ENCODE measurements around the gene HOMER3. TPM values are rescaled to one million over a fixed set of nuclear protein-coding genes. Genes with fewer than 3 reads are reported as not detected.

The HOMER3 gene
- total RNA-seq, 2 experiments from 2014 or later = 0.67 to 1.1 TPM

- Mint-ChIP-seq H3K36me3 (no peaks in the 10 kb centered on the region), H3K9me3 (no peaks in the 10 kb centered on the region), H3K27me3 (no peaks in the 10 kb centered on the region), H3K4me3 (no peak overlapping the region), H3K27ac (no peak overlapping the region), H3K4me1 (no peaks in the 10 kb centered on the region)
- POLR2A ChIA-PET = no interaction called here
- no peak for DNase-seq
- no peak for ATAC-seq (ENCODE audit: low read depth)
Measured at GRCh38 chr19:18886972-18887371, 54.0 kb downstream of the HOMER3 start.

GRCh38 chr19:18883526-18884304 lies 57.3 kb downstream of the HOMER3 start:
- POLR2A ChIA-PET = no interaction called here
- ATAC-seq (ENCODE audit: low read depth) = no peak
- H3K36me3 Mint-ChIP-seq = no peaks in the 10 kb centered on the region
- H3K4me3 Mint-ChIP-seq = no peak overlapping the region
- no peak overlapping the region for H3K27ac Mint-ChIP-seq
- H3K4me1 Mint-ChIP-seq = peaks cover 2% of the 10 kb centered on the region
- DNase-seq = no peak
- no peaks in the 10 kb centered on the region for H3K27me3 Mint-ChIP-seq
- no peaks in the 10 kb centered on the region for H3K9me3 Mint-ChIP-seq

DNA sequence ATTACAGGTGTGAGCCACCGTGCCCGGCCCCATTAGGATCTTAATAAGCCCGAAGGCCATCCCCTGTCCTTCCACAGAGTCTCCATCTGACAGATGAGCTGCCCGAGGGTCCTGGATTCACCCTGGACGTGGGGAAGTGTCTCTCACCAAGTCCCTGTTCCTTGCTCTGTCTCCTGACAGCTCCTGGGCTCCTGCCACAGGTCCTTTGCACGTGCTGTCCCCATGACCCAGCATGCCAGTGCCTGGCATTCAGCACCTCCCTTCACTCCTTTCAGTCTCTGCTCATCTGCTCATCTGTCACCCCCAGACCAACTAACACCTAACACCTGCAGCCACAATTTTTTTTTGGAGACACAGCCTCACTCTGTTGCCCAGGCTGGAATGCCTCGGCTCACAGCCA lies 59.5 kb downstream of the HOMER3 start:
- no peak overlapping the region for H3K27ac Mint-ChIP-seq
- H3K4me3 Mint-ChIP-seq = no peak overlapping the region
- peaks cover 2% of the 10 kb centered on the region for H3K4me1 Mint-ChIP-seq
- H3K27me3 Mint-ChIP-seq = no peaks in the 10 kb centered on the region
- H3K36me3 Mint-ChIP-seq = no peaks in the 10 kb centered on the region
- no peak for DNase-seq
- ATAC-seq (ENCODE audit: low read depth) = no peak
- H3K9me3 Mint-ChIP-seq = no peaks in the 10 kb centered on the region
- POLR2A ChIA-PET = no interaction called here

GRCh38 chr19:18879579-18880373 lies 61.2 kb downstream of the HOMER3 start:
- ATAC-seq (ENCODE audit: low read depth) = peak; percentile 61
- H3K4me3 Mint-ChIP-seq = no peak overlapping the region
- H3K36me3 Mint-ChIP-seq = no peaks in the 10 kb centered on the region
- POLR2A ChIA-PET = no interaction called here
- H3K9me3 Mint-ChIP-seq = no peaks in the 10 kb centered on the region
- no peak overlapping the region for H3K27ac Mint-ChIP-seq
- H3K4me1 Mint-ChIP-seq = peaks cover 2% of the 10 kb centered on the region
- no peaks in the 10 kb centered on the region for H3K27me3 Mint-ChIP-seq
- no peak for DNase-seq

Other genes starting within 250 kb of the HOMER3 start
- gene COMP, start 149.9 kb downstream of the HOMER3 start, total RNA-seq = not detected
- gene UPF1, start 109.3 kb downstream of the HOMER3 start, total RNA-seq = 10 to 100 TPM; 90.4 to 93.2 TPM
- gene CERS1, start 45.1 kb downstream of the HOMER3 start, total RNA-seq = not detected
- gene COPE, start 21.8 kb downstream of the HOMER3 start, total RNA-seq = 100 to 1,000 TPM; 209 to 213 TPM
- 10 to 100 TPM; 42.3 to 42.8 TPM for gene DDX49, start 21.5 kb downstream of the HOMER3 start, total RNA-seq
- gene SUGP2, start 92.3 kb upstream of the HOMER3 start, total RNA-seq = 100 to 1,000 TPM; 150 to 155 TPM
- gene ARMC6, start 92.4 kb upstream of the HOMER3 start, total RNA-seq = 10 to 100 TPM; 23.3 to 26.2 TPM
- gene SLC25A42, start 122.8 kb upstream of the HOMER3 start, total RNA-seq = 10 to 100 TPM; 20.4 to 22.0 TPM
- gene TMEM161A, start 197.3 kb upstream of the HOMER3 start, total RNA-seq = 10 to 100 TPM; 25.8 to 30.5 TPM
- 1 to 10 TPM; 5.2 TPM for gene MEF2B, start 229.0 kb upstream of the HOMER3 start, total RNA-seq

Measured in activated naive CD8-positive, alpha-beta T cell treated with anti-CD3 and anti-CD28 coated beads, Interleukin-2, amount 10 ng/mL, durations not matched to agents 7 days and 5 days (primary cell).